GM18526 (cell line): ENCODE data around the gene ADAMTS2.

Experiments used
- POLR2A ChIP-seq: IDR thresholded peaks from 3 replicates; pipeline ENCODE4 v1.6.1; 2011; ENCODE audit not compliant: insufficient read length; ENCODE audit errors: extremely low read depth

ADAMTS2 gene

GRCh38 chr5:179152144-179152895 lies 192.9 kb downstream of the ADAMTS2 start:
- no peak for TF ChIP-seq POLR2A

GRCh38 chr5:179151286-179152118 lies 193.8 kb downstream of the ADAMTS2 start:
- TF ChIP-seq POLR2A, result no peak

- no peak for TF ChIP-seq POLR2A
Measured at GRCh38 chr5:179150011-179150410, 195.2 kb downstream of the ADAMTS2 start.

GRCh38 chr5:179149278-179149677 lies 196.0 kb downstream of the ADAMTS2 start:
- no peak for TF ChIP-seq POLR2A

GRCh38 chr5:179148703-179149170 lies 196.5 kb downstream of the ADAMTS2 start:
- no peak for TF ChIP-seq POLR2A

- TF ChIP-seq POLR2A, result no peak
Measured at GRCh38 chr5:179147991-179148702, 197.1 kb downstream of the ADAMTS2 start.

- no peak for TF ChIP-seq POLR2A
Measured at GRCh38 chr5:179146277-179146676, 199.0 kb downstream of the ADAMTS2 start.

GRCh38 chr5:179143446-179143845 lies 201.8 kb downstream of the ADAMTS2 start:
- no peak for TF ChIP-seq POLR2A

- TF ChIP-seq POLR2A, result no peak
Measured at GRCh38 chr5:179142434-179143198, 202.6 kb downstream of the ADAMTS2 start.

- TF ChIP-seq POLR2A, result no peak
Measured at GRCh38 chr5:179141867-179142266, 203.4 kb downstream of the ADAMTS2 start.

GRCh38 chr5:179140293-179140692 lies 205.0 kb downstream of the ADAMTS2 start:
- TF ChIP-seq POLR2A, result no peak

GRCh38 chr5:179139936-179140235 lies 205.4 kb downstream of the ADAMTS2 start:
- no peak for TF ChIP-seq POLR2A

- TF ChIP-seq POLR2A, result no peak
Measured at GRCh38 chr5:179139111-179139935, 205.9 kb downstream of the ADAMTS2 start.

GRCh38 chr5:179138568-179138925 lies 206.7 kb downstream of the ADAMTS2 start:
- no peak for TF ChIP-seq POLR2A

- no peak for TF ChIP-seq POLR2A
Measured at GRCh38 chr5:179137643-179138567, 207.4 kb downstream of the ADAMTS2 start.
